NCI-H2196 (cell line): ENCODE measurements around the gene CATSPERD.

Experiments
- DNase-seq: peaks from one replicate; lab custom pipeline; 2025; ENCODE audit not compliant: unreplicated experiment; lab: John Stamatoyannopoulos, UW

The CATSPERD gene

GRCh38 chr19:5823579-5824281 lies 103.3 kb downstream of the CATSPERD start:
- no peak for DNase-seq

- DNase-seq = no peak
These were observed 104.3 kb downstream of the CATSPERD start for GRCh38 chr19:5824751-5825150.

DNA sequence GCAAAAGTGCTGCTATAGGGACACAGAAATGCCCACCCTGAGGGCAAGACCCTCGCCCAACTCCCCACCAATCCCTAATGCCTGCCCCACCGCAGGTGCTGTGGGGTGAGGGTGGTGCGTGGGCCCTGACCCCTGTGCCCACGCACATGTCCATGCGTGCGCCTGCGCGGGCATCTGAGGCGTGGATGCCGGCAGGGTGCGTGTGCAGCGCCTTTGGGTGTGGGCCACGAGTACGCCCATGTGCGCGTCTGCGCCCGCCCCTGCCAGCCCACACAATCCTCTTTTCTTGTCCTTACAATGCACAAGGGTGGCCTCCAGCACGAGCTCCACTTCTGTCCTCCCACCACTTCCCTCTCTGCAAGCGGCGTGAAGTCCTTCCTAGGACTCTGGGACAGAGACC lies 104.7 kb downstream of the CATSPERD start:
- no peak for DNase-seq

DNA sequence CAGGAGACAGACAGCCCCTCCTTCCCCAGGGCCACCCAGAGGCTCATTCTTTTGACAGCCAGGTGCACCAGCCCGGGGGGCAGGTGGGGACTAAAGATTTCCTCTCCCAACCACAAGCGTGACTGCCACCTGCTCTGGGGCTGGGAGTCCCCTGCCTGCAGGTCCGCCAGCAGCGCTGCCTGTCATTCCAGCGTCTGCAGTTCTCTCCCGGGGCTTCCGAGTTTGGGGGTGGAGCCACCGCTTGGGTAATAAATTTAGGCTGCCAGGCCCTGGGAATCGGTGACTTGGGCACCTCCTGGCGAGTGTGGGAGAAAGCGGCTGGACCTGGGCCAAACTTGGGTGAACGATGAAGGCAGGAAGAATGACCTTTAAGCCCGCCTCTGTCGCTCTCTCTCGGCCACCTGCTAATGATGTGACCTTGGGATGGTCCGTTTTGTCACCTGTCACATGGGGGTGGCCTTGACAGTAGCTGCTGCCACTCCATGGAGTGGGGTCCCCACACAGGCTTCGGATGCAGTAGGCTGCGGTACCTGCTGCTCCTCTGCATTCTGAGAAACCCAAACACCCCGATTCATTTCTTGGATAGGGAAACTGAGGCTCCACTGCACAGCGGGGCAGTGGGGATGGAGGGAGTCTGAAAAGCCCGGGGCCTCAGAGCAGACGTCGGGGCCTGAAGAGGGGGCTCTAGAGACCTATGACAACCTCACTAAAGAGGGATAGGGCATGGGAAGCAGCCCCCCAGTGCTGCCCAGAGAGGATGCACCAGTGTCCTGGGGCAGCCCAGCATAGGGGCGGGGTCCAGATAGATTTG lies 106.3 kb downstream of the CATSPERD start:
- peak; percentile 93 for DNase-seq

DNA sequence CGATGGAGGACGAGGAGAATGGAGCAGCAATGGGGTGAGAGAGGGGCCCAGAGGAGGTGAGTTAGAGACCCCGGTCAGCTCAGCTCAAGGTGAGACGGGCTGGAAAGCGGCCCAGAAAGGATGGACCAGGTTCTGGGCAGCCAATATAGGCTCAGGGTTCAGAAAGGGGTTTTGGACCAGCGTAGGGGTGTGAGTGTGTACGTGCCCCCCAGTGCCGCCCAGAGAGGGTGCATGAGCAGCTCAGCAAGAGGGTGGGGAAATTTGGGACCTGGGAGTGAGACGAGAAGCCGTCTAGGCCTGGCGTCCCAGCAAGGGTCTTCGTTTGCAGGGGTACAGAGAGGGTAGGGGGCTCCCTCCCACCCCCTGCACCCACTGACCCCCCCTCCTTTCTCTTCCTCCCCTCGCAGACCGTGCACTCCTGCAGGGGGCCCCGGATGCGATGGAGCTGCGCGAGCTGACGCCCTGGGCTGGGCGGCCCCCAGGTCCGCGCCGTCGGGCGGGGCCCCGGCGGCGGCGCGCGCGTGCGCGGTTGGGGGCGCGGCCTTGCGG lies 107.0 kb downstream of the CATSPERD start:
- DNase-seq = no peak

GRCh38 chr19:5827891-5828660 lies 107.6 kb downstream of the CATSPERD start:
- DNase-seq = peak; percentile 98
